GM21576 (cell line): ENCODE results near the gene SEPTIN5.

Experiments used
- ATAC-seq: cut with Tn5 transposase; IDR thresholded peaks from one replicate; pipeline ENCODE4 v1.9.1; 2021; ENCODE audit warnings: mild to moderate bottlenecking, moderate library complexity; ENCODE audit not compliant: unreplicated experiment

The SEPTIN5 gene

GRCh38 chr22:19760058-19760950 is 46.0 kb downstream of the SEPTIN5 start, which contains the start of gene TBX1:
TBX1 (plus strand) TSS chr22:19760778; CDS start chr22:19760844, 66 bp downstream.
- no peak for ATAC-seq

- ATAC-seq, result no peak
Measured at GRCh38 chr22:19760951-19761724, 46.8 kb downstream of the SEPTIN5 start.

- ATAC-seq, result no peak
Measured at GRCh38 chr22:19761725-19762567, 47.6 kb downstream of the SEPTIN5 start.

GRCh38 chr22:19762568-19763457 is 48.5 kb downstream of the SEPTIN5 start:
- ATAC-seq, result no peak

- ATAC-seq, result no peak
Measured at GRCh38 chr22:19763458-19764298, 49.4 kb downstream of the SEPTIN5 start.

- ATAC-seq, result no peak
Measured at GRCh38 chr22:19764299-19764593, 49.9 kb downstream of the SEPTIN5 start.

GRCh38 chr22:19764636-19765476 is 50.6 kb downstream of the SEPTIN5 start:
- ATAC-seq, result no peak

- ATAC-seq, result no peak
Measured at GRCh38 chr22:19765477-19766239, 51.4 kb downstream of the SEPTIN5 start.

GRCh38 chr22:19766240-19766510 is 51.9 kb downstream of the SEPTIN5 start:
- no peak for ATAC-seq

- no peak for ATAC-seq
Measured at GRCh38 chr22:19766511-19767426, 52.5 kb downstream of the SEPTIN5 start.

- no peak for ATAC-seq
Measured at GRCh38 chr22:19767427-19768341, 53.4 kb downstream of the SEPTIN5 start.

GRCh38 chr22:19769393-19769715 is 55.1 kb downstream of the SEPTIN5 start:
- no peak for ATAC-seq

- no peak for ATAC-seq
Measured at GRCh38 chr22:19770349-19771220, 56.3 kb downstream of the SEPTIN5 start.

GRCh38 chr22:19772422-19772672 is 58.0 kb downstream of the SEPTIN5 start:
- ATAC-seq, result no peak
